Measurements from ENCODE around the gene MYPN.

MYPN gene

DNA sequence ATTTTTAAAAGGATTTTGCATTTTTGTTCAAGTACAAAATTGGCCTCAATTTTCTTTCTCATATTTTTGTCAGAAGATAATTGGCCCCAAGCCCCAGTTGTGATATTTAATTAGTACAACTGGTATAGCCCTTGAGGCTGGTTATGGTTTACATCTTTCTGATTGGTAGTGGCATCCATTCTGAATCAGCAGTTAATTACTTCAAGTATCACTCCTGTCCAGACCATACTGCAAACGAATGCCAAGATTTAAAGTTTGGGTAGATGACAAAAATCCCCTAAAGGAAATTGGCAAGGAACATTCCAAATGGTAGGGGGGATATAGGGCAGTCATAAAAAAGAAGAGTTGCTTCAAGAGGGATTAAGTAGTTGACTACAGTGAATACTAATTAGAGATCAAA lies 23.1 kb downstream of the MYPN start:
- H3K9me3 ChIP-seq (ENCODE audit: control insufficient read depth, low read length): no peaks in the 10 kb centered on the region
- H3K4me1 ChIP-seq (ENCODE audit: control insufficient read depth, insufficient read depth, low read length): no peaks in the 10 kb centered on the region
- H3K27me3 ChIP-seq (ENCODE audit: control insufficient read depth, insufficient read depth, low read length, poor library complexity, severe bottlenecking): no peaks in the 10 kb centered on the region
- WGBS, 2 experiments: no CpG with 5 or more reads among the region's 1 CpG
- H3K36me3 ChIP-seq (ENCODE audit: control insufficient read depth, insufficient read depth, low read length): no peaks in the 10 kb centered on the region
- H3K27ac ChIP-seq (ENCODE audit: insufficient read depth, low read depth, low read length, poor library complexity, severe bottlenecking): no peak overlapping the region
- H3K4me3 ChIP-seq (ENCODE audit: insufficient read depth, low read depth, low read length): no peak overlapping the region

DNA sequence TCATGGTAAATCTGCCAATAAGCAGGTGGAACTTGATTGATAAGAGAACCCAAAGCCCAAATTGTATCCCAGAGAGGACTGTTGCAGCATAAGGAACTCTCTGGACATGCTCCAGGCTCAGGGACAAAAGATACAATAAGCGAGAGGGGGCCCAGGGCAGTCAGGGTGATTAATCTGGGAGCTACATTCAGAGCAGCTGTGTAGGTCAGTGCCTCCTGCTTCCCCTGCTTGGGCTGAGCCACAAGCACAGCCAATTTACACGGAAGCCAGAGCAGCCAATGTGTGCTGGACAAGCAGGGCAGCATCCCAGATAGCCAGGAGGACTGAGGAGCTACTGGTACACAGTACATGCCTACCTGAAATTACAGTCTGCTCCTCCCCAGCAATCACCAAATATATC lies 24.2 kb downstream of the MYPN start:
- Histone ChIP-seq H3K27me3 (ENCODE audit: control insufficient read depth, insufficient read depth, low read length, poor library complexity, severe bottlenecking) (no peaks in the 10 kb centered on the region), H3K27ac (ENCODE audit: insufficient read depth, low read depth, low read length, poor library complexity, severe bottlenecking) (no peak overlapping the region), H3K9me3 (ENCODE audit: control insufficient read depth, low read length) (no peaks in the 10 kb centered on the region), H3K4me3 (ENCODE audit: insufficient read depth, low read depth, low read length) (no peak overlapping the region), H3K4me1 (ENCODE audit: control insufficient read depth, insufficient read depth, low read length) (no peaks in the 10 kb centered on the region), H3K36me3 (ENCODE audit: control insufficient read depth, insufficient read depth, low read length) (no peaks in the 10 kb centered on the region)
- 78 to 82% methylated on average over 2 of the region's 2 CpGs for WGBS, 2 experiments

DNA sequence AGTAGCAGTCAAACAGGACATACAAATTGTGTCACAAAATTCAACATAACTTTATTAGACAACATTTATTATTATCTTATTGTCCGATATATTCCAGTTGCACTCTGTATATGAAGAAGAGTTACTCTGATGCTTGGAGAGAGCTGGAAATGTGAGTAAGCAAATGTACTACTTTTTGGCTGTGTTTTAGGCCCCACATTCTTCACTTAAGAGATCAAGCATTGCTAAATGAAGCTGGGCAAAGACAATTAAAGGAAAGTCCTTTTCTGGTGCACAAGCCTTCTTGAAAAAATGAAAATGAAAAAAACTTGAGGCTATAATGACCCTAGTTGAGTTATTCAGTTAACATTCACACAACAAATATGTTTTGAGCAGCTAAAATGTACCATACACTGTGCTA lies 26.1 kb downstream of the MYPN start:
- no peaks in the 10 kb centered on the region for H3K36me3 ChIP-seq (ENCODE audit: control insufficient read depth, insufficient read depth, low read length)
- WGBS, 2 experiments: no CpG with 5 or more reads among the region's 1 CpG
- no peaks in the 10 kb centered on the region for H3K27me3 ChIP-seq (ENCODE audit: control insufficient read depth, insufficient read depth, low read length, poor library complexity, severe bottlenecking)
- no peaks in the 10 kb centered on the region for H3K4me1 ChIP-seq (ENCODE audit: control insufficient read depth, insufficient read depth, low read length)
- H3K9me3 ChIP-seq (ENCODE audit: control insufficient read depth, low read length): no peaks in the 10 kb centered on the region
- H3K4me3 ChIP-seq (ENCODE audit: insufficient read depth, low read depth, low read length): no peak overlapping the region
- H3K27ac ChIP-seq (ENCODE audit: insufficient read depth, low read depth, low read length, poor library complexity, severe bottlenecking): no peak overlapping the region

DNA sequence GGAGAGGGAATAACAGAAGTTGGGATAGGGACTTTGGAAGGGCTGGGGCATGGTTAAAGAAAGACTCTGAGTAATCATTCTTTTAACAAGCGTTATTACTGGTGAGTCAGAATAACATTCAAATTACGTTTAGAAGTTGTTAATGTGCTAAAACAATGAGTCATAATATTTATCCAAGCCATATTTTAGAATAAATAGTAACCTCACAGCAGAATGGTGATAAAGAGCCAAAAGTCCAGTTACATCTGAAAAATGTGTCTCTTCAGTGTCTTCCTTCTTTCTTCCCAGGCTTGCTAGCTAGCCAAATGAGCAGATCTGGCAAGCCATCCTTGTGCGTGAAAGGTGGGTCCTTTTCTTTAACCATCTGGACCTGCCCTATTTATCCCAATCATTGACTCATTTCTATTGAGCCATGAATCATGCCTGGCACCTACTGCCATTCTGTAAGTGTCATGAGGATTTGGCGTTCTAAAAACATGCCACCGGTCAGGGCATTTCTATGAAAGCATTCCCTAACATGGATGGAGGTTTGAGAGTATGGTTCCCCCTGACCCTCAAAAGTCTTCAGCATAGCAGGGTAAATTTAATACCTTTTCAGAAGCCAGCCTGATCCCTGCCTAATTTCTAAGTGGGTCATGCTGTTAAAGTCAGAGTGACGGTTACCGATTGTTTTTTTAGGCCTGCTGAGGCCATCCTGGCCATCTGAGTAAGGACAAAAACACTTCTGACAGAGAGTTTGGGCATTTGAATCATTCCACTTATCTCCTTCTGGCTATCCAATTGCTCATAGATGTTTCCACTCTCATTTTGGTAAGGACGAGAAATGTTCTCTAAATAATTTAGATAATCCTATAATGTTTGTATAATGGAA lies 26.9 kb downstream of the MYPN start:
- no peaks in the 10 kb centered on the region for H3K9me3 ChIP-seq (ENCODE audit: control insufficient read depth, low read length)
- no peaks in the 10 kb centered on the region for H3K27me3 ChIP-seq (ENCODE audit: control insufficient read depth, insufficient read depth, low read length, poor library complexity, severe bottlenecking)
- H3K4me3 ChIP-seq (ENCODE audit: insufficient read depth, low read depth, low read length): no peak overlapping the region
- WGBS, 2 experiments: 81 to 83% methylated on average over 6 to 7 of the region's 8 CpGs
- H3K4me1 ChIP-seq (ENCODE audit: control insufficient read depth, insufficient read depth, low read length): no peaks in the 10 kb centered on the region
- no peaks in the 10 kb centered on the region for H3K36me3 ChIP-seq (ENCODE audit: control insufficient read depth, insufficient read depth, low read length)
- no peak overlapping the region for H3K27ac ChIP-seq (ENCODE audit: insufficient read depth, low read depth, low read length, poor library complexity, severe bottlenecking)

DNA sequence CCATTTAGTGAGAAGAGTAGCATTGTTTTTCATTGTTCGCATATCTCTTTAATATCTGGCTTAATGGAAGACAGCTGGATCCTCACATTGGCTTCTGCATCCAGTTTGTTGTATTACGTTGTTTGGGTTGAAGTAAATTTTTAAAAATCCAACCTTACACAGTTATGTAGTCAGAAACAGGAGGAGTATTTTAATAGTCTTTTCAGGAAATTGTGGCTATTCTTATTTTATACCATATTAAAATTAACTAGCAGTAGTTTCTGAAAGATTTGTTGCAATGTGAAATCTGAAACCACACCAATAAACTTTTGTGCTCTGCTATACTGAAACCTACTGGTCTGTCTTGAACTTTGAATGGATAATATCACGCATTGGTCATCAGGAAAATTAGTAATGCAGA lies 27.9 kb downstream of the MYPN start:
- no peak overlapping the region for H3K4me3 ChIP-seq (ENCODE audit: insufficient read depth, low read depth, low read length)

DNA sequence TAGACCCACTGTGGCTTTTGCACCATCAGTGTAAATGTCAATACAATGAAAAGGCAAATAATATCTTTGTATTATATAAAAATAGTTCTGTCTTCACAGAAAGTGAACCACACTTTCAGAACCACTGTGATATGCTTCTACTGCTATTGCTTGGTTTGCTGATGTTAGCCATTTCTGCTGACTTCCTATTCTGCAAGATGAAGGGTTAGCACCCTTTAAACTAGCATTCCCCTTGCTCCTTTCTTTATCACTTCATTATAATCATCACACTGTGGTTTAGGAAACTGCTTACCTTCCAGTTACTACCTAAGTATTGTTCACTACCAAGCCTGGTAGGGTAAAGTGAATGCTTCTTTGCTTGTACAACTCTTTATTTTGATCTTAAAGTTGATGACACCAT lies 29.2 kb downstream of the MYPN start:
- H3K27ac ChIP-seq (ENCODE audit: insufficient read depth, low read depth, low read length, poor library complexity, severe bottlenecking): no peak overlapping the region
- no peaks in the 10 kb centered on the region for H3K36me3 ChIP-seq (ENCODE audit: control insufficient read depth, insufficient read depth, low read length)
- H3K4me3 ChIP-seq (ENCODE audit: insufficient read depth, low read depth, low read length): no peak overlapping the region
- H3K9me3 ChIP-seq (ENCODE audit: control insufficient read depth, low read length): no peaks in the 10 kb centered on the region
- no peaks in the 10 kb centered on the region for H3K4me1 ChIP-seq (ENCODE audit: control insufficient read depth, insufficient read depth, low read length)
- H3K27me3 ChIP-seq (ENCODE audit: control insufficient read depth, insufficient read depth, low read length, poor library complexity, severe bottlenecking): no peaks in the 10 kb centered on the region

More for the DNA sequence above, 27.9 kb downstream of the MYPN start:
- no peaks in the 10 kb centered on the region for H3K9me3 ChIP-seq (ENCODE audit: control insufficient read depth, low read length)
- H3K27me3 ChIP-seq (ENCODE audit: control insufficient read depth, insufficient read depth, low read length, poor library complexity, severe bottlenecking): no peaks in the 10 kb centered on the region
- 100% methylated on average over 1 to 3 of the region's 3 CpGs for WGBS, 2 experiments
- H3K4me1 ChIP-seq (ENCODE audit: control insufficient read depth, insufficient read depth, low read length): no peaks in the 10 kb centered on the region
- H3K27ac ChIP-seq (ENCODE audit: insufficient read depth, low read depth, low read length, poor library complexity, severe bottlenecking): no peak overlapping the region
- H3K36me3 ChIP-seq (ENCODE audit: control insufficient read depth, insufficient read depth, low read length): no peaks in the 10 kb centered on the region

DNA sequence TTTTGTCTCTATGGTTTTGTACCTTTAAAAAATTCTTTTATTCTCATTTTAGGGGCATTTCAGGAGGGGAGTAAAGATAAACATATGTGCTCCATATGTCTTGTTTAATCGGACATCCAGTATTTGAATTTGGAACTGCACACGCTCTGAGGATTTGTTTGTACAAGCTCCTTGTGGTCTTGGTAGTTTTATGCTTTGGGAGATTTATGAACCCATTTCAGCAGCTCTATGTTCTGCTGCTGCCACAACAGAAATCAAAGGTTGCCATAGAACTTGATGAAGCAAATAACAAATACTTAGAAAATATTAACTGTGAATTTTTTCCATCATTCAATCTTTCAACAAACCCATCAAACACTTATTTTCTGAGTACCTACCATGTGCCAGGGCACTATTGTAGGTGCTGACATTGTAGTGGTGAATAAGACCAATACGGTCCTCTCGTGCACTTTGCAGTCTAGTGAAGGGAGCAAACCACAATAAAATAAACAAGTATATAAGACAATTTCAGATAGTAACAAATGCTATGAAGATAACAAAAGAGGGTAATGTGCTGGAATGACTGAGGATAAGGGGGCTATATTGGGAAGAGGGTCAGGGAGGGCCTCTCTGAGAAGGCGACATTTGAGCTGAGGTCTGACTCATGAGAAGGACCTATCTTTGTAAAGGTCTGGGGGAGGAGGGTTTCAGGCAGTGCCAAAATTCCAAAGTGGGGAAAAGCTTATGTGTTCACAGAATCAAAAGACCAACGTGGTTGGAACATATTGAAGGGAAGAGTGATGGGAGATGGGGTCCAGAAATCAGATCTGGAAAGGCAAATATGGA lies 30.4 kb downstream of the MYPN start:
- WGBS, 2 experiments: 83 to 87% methylated on average over 4 to 5 of the region's 6 CpGs
- no peak overlapping the region for H3K27ac ChIP-seq (ENCODE audit: insufficient read depth, low read depth, low read length, poor library complexity, severe bottlenecking)

DNA sequence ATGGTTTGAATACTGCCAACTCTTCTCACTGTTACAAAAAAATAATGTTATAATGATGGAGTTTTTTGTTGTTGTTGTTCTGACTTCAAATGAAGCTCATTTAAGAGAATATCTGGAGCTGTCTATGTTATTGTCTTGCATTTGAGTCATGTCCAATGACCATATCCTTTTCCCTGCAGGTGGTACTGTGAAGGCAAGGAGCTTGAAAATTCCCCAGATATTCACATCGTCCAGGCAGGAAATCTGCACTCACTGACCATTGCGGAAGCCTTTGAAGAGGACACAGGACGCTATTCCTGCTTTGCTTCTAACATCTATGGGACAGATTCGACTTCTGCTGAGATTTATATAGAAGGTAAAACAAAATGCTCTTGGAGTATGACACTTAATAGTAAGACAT lies 33.5 kb downstream of the MYPN start:
- Histone ChIP-seq H3K36me3 (ENCODE audit: control insufficient read depth, insufficient read depth, low read length) (no peaks in the 10 kb centered on the region), H3K9me3 (ENCODE audit: control insufficient read depth, low read length) (no peaks in the 10 kb centered on the region), H3K27me3 (ENCODE audit: control insufficient read depth, insufficient read depth, low read length, poor library complexity, severe bottlenecking) (no peaks in the 10 kb centered on the region), H3K27ac (ENCODE audit: insufficient read depth, low read depth, low read length, poor library complexity, severe bottlenecking) (no peak overlapping the region), H3K4me3 (ENCODE audit: insufficient read depth, low read depth, low read length) (no peak overlapping the region), H3K4me1 (ENCODE audit: control insufficient read depth, insufficient read depth, low read length) (no peaks in the 10 kb centered on the region)
- 77 to 85% methylated on average over 4 of the region's 4 CpGs for WGBS, 2 experiments

More for the DNA sequence above, 30.4 kb downstream of the MYPN start:
- H3K27me3 ChIP-seq (ENCODE audit: control insufficient read depth, insufficient read depth, low read length, poor library complexity, severe bottlenecking): no peaks in the 10 kb centered on the region
- H3K9me3 ChIP-seq (ENCODE audit: control insufficient read depth, low read length): no peaks in the 10 kb centered on the region
- H3K36me3 ChIP-seq (ENCODE audit: control insufficient read depth, insufficient read depth, low read length): no peaks in the 10 kb centered on the region
- no peaks in the 10 kb centered on the region for H3K4me1 ChIP-seq (ENCODE audit: control insufficient read depth, insufficient read depth, low read length)
- H3K4me3 ChIP-seq (ENCODE audit: insufficient read depth, low read depth, low read length): no peak overlapping the region

DNA sequence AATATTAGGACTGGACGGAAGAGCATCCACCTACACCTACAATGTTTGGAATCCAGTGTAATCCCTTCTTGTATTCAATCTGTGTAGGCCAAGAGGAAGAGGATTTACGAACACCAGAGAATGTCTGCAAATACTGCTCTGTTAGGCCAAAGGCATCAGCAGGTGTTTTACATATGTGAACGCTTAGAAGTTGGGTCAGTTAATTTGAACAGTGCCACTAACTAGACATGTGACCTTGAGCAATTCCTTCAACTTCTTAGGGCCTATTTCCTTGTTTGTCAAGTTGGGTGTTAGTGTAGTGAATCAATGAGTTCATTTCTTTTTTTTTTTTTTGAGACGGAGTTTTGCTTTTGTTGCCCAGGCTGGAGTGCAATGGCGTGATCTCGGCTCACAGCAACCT lies 35.4 kb downstream of the MYPN start:
- Histone ChIP-seq H3K27ac (ENCODE audit: insufficient read depth, low read depth, low read length, poor library complexity, severe bottlenecking) (no peak overlapping the region), H3K4me1 (ENCODE audit: control insufficient read depth, insufficient read depth, low read length) (no peaks in the 10 kb centered on the region), H3K4me3 (ENCODE audit: insufficient read depth, low read depth, low read length) (no peak overlapping the region), H3K27me3 (ENCODE audit: control insufficient read depth, insufficient read depth, low read length, poor library complexity, severe bottlenecking) (no peaks in the 10 kb centered on the region), H3K9me3 (ENCODE audit: control insufficient read depth, low read length) (no peaks in the 10 kb centered on the region), H3K36me3 (ENCODE audit: control insufficient read depth, insufficient read depth, low read length) (no peaks in the 10 kb centered on the region)
- WGBS, 2 experiments: 95 to 96% methylated on average over 6 of the region's 6 CpGs

DNA sequence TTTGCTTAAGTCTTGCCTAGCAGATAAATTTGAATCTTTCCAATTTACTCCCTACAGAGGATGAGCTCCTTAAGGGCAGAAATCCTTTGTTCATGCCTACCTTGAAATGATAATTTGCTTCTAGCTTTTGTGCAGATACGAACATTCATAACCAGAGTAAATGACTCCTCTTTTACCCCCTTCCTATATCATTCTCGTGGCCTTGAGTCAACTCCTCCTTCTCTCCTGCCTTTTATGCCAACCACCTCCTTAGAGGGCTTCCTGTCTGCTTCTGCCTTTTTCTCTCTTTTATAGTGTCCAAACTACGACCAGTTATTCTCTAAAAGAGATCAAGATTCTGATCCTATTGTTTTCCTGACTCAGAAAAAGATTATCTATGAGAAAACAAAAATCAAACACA lies 36.4 kb downstream of the MYPN start:
- Histone ChIP-seq H3K27me3 (ENCODE audit: control insufficient read depth, insufficient read depth, low read length, poor library complexity, severe bottlenecking) (no peaks in the 10 kb centered on the region), H3K9me3 (ENCODE audit: control insufficient read depth, low read length) (no peaks in the 10 kb centered on the region), H3K36me3 (ENCODE audit: control insufficient read depth, insufficient read depth, low read length) (no peaks in the 10 kb centered on the region), H3K27ac (ENCODE audit: insufficient read depth, low read depth, low read length, poor library complexity, severe bottlenecking) (no peak overlapping the region), H3K4me3 (ENCODE audit: insufficient read depth, low read depth, low read length) (no peak overlapping the region), H3K4me1 (ENCODE audit: control insufficient read depth, insufficient read depth, low read length) (no peaks in the 10 kb centered on the region)
- WGBS, 2 experiments: 88 to 90% methylated on average over 3 of the region's 3 CpGs
